Astrocyte (in vitro differentiated cells and primary cell): ENCODE measurements around the gene PLEKHM3. TPM values are rescaled to one million over a fixed set of nuclear protein-coding genes. Genes with fewer than 3 reads are reported as not detected.

Source experiments
- DNase-seq: peaks from one replicate; pipeline ENCODE4 v3.0.0-alpha.2; 2010; ENCODE audit warnings: low read depth
- FAIRE-seq: peaks from 2 replicates; lab custom pipeline; 2011; peaks lifted over from hg19 to GRCh38; lab: Jason Lieb, UNC
- H2AFZ ChIP-seq: 2 replicates; pipeline ENCODE4 v1.6.0; 2012; ENCODE audit warnings: low read depth, low read length, inconsistent platforms
- H3K27ac ChIP-seq: 2 replicates; pipeline ENCODE4 v1.5.1; 2011; ENCODE audit warnings: low read depth, low read length, inconsistent platforms
- H3K27me3 ChIP-seq: 2 replicates; pipeline ENCODE4 v1.6.0; 2011; ENCODE audit warnings: low read length, inconsistent platforms; ENCODE audit not compliant: insufficient read depth
- H3K36me3 ChIP-seq: 2 replicates; pipeline ENCODE4 v1.5.1; 2011; ENCODE audit warnings: low read length, inconsistent platforms; ENCODE audit not compliant: insufficient read depth
- H3K4me1 ChIP-seq: 2 replicates; pipeline ENCODE4 v1.5.1; 2011; ENCODE audit warnings: low read length, inconsistent platforms; ENCODE audit not compliant: insufficient read depth
- H3K4me2 ChIP-seq: 2 replicates; pipeline ENCODE4 v1.6.0; 2012; ENCODE audit warnings: low read length, inconsistent platforms
- H3K4me3 ChIP-seq: 2 replicates; pipeline ENCODE4 v1.5.1; 2011; ENCODE audit warnings: low read depth, mild to moderate bottlenecking, low read length, inconsistent platforms; ENCODE audit not compliant: insufficient read depth
- H3K79me2 ChIP-seq: 2 replicates; pipeline ENCODE4 v1.6.0; 2012; ENCODE audit warnings: mild to moderate bottlenecking, low read length, inconsistent platforms; ENCODE audit not compliant: insufficient read depth
- H3K9ac ChIP-seq: 2 replicates; pipeline ENCODE4 v1.6.0; 2012; ENCODE audit warnings: mild to moderate bottlenecking, low read length, inconsistent platforms
- H3K9me3 ChIP-seq: 2 replicates; pipeline ENCODE4 v1.5.1; 2012; ENCODE audit warnings: low read depth, mild to moderate bottlenecking, low read length, inconsistent platforms; ENCODE audit not compliant: insufficient read depth
- H4K20me1 ChIP-seq: 2 replicates; pipeline ENCODE4 v1.6.0; 2012; ENCODE audit warnings: low read length, inconsistent platforms; ENCODE audit not compliant: insufficient read depth
- H3K27ac Mint-ChIP-seq: one replicate; pipeline ENCODE4 v1.8.0; 2021; ENCODE audit warnings: mild to moderate bottlenecking, mixed read lengths; ENCODE audit not compliant: unreplicated experiment
- H3K27me3 Mint-ChIP-seq: one replicate; pipeline ENCODE4 v1.8.0; 2021; ENCODE audit warnings: low read depth, mixed read lengths; ENCODE audit not compliant: unreplicated experiment
- H3K36me3 Mint-ChIP-seq: one replicate; pipeline ENCODE4 v1.8.0; 2021; ENCODE audit warnings: low read depth, mixed read lengths; ENCODE audit not compliant: unreplicated experiment
- H3K4me1 Mint-ChIP-seq: one replicate; pipeline ENCODE4 v1.8.0; 2021; ENCODE audit warnings: low read depth, mixed read lengths; ENCODE audit not compliant: unreplicated experiment
- H3K4me3 Mint-ChIP-seq: one replicate; pipeline ENCODE4 v1.8.0; 2021; ENCODE audit warnings: mild to moderate bottlenecking, moderate library complexity, mixed read lengths; ENCODE audit not compliant: unreplicated experiment
- H3K9me3 Mint-ChIP-seq: one replicate; pipeline ENCODE4 v1.8.0; 2021; ENCODE audit warnings: mild to moderate bottlenecking, mixed read lengths; ENCODE audit not compliant: unreplicated experiment
- EZH2 ChIP-seq: IDR thresholded peaks from 2 replicates; pipeline ENCODE4 v1.6.1; 2012; ENCODE audit warnings: mild to moderate bottlenecking, low read length, inconsistent platforms; ENCODE audit not compliant: insufficient read depth
- total RNA-seq: library from RNA; stranded (reverse); gene quantifications from 2 replicates; pipeline ENCODE4 v1.2.1, GENCODE V29; 2021
- TF ChIP-seq, protein P1 (sequence below): IDR thresholded peaks from 2 replicates; pipeline ENCODE4 v1.5.1; 2011; ENCODE audit warnings: low read depth, mild to moderate bottlenecking, inconsistent platforms, low read length, moderate library complexity; ENCODE audit not compliant: insufficient read depth

Gene PLEKHM3
- total RNA-seq, 1 donor from 2014 or later, result 9.1 TPM

DNA sequence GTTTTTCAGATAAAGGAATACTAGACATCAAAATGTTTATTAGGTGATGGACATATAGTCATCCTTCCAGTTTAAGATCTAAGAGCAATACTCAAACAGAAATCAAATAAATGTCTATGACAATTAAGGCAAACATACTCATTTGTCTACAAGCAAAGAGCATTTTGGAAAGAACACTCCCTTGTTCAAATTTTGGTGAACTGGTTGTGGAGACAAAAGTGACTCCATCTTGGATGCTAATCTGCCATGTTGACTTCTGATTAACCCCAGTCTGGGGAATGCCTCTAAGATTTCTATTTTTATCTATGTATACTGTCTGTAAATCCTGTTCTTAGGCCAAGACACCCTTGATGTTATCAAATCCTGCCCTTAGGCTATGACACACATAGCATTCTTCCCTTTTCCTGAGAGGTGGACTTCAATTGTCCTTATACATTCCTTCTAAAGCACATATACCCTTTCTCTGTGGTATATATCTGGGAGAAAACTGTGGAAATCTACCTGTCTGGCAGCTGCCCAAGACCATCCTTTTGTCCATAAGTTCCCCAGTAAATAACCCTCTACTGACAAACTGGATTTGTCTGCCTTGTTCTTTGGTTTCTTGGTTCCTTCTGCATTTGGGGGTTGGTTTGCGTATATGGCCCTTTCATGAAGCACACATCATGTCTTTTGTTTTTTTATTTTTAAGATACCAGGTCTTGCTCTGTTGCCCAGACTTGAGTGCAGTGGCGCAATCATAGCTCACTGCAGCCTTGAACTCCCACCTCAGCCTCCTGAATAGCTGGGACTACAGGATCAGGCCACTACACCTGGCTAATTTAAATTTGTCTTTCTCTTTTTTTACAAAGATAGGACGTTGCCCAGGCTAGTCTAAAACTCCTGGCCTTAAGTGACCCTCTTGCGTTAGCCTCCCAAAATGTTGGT is 12.5 kb upstream of the PLEKHM3 start:
- no peak overlapping the region for H3K4me2 ChIP-seq
- H3K27me3 ChIP-seq, result no peaks in the 10 kb centered on the region
- Mint-ChIP-seq H3K9me3 (no peaks in the 10 kb centered on the region), H3K27ac (no peak overlapping the region), H3K4me1 (peaks cover 18% of the 10 kb centered on the region), H3K36me3 (no peaks in the 10 kb centered on the region), H3K4me3 (no peak overlapping the region), H3K27me3 (no peaks in the 10 kb centered on the region)
- DNase-seq (no peak), FAIRE-seq (no peak)
- H3K27ac ChIP-seq, result no peak overlapping the region
- H3K79me2 ChIP-seq, result no peaks in the 10 kb centered on the region
- no peaks in the 10 kb centered on the region for H4K20me1 ChIP-seq
- H3K4me3 ChIP-seq, result no peak overlapping the region
- peaks cover 6% of the 10 kb centered on the region for H3K4me1 ChIP-seq
- no peaks in the 10 kb centered on the region for H3K9me3 ChIP-seq
- H3K9ac ChIP-seq, result no peak overlapping the region
- no peaks in the 10 kb centered on the region for H3K36me3 ChIP-seq
- no peak for TF ChIP-seq EZH2
- TF ChIP-seq, protein P1, sequence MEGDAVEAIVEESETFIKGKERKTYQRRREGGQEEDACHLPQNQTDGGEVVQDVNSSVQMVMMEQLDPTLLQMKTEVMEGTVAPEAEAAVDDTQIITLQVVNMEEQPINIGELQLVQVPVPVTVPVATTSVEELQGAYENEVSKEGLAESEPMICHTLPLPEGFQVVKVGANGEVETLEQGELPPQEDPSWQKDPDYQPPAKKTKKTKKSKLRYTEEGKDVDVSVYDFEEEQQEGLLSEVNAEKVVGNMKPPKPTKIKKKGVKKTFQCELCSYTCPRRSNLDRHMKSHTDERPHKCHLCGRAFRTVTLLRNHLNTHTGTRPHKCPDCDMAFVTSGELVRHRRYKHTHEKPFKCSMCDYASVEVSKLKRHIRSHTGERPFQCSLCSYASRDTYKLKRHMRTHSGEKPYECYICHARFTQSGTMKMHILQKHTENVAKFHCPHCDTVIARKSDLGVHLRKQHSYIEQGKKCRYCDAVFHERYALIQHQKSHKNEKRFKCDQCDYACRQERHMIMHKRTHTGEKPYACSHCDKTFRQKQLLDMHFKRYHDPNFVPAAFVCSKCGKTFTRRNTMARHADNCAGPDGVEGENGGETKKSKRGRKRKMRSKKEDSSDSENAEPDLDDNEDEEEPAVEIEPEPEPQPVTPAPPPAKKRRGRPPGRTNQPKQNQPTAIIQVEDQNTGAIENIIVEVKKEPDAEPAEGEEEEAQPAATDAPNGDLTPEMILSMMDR, result no peak
- H2AFZ ChIP-seq, result no peak overlapping the region

DNA sequence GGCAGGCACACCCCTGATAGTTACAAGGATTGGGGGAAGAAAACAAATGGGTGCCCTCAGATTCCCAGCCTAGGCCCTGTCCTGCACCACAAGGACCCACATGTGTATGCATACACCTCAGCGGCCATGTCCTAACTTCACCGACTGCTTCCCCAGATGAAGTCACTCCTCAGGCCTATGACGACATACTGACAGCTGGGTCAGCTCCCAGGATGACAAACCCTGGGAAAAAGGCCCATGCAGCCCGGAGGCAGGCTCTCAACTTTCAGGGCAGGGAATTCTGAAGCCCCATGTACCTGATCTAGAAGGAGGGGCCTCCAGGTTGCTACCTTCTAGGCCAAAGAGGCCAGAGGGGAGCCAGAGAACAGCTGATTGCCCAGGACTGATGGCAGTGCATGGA is 11.0 kb upstream of the PLEKHM3 start:
- no peaks in the 10 kb centered on the region for H3K9me3 Mint-ChIP-seq
- Histone ChIP-seq H3K79me2 (no peaks in the 10 kb centered on the region), H3K27me3 (no peaks in the 10 kb centered on the region), H3K4me1 (peaks cover 6% of the 10 kb centered on the region), H3K27ac (no peak overlapping the region), H3K36me3 (no peaks in the 10 kb centered on the region), H3K9me3 (no peaks in the 10 kb centered on the region), H3K4me2 (no peak overlapping the region), H4K20me1 (no peaks in the 10 kb centered on the region), H3K4me3 (no peak overlapping the region), H3K9ac (no peak overlapping the region), H2AFZ (no peak overlapping the region)
- DNase-seq (no peak), FAIRE-seq (no peak)
- H3K4me3 Mint-ChIP-seq, result no peak overlapping the region
- TF ChIP-seq, protein P1, result no peak
- TF ChIP-seq EZH2, result no peak
- peaks cover 15% of the 10 kb centered on the region for H3K4me1 Mint-ChIP-seq
- no peaks in the 10 kb centered on the region for H3K36me3 Mint-ChIP-seq
- H3K27ac Mint-ChIP-seq, result no peak overlapping the region
- H3K27me3 Mint-ChIP-seq, result no peaks in the 10 kb centered on the region

DNA sequence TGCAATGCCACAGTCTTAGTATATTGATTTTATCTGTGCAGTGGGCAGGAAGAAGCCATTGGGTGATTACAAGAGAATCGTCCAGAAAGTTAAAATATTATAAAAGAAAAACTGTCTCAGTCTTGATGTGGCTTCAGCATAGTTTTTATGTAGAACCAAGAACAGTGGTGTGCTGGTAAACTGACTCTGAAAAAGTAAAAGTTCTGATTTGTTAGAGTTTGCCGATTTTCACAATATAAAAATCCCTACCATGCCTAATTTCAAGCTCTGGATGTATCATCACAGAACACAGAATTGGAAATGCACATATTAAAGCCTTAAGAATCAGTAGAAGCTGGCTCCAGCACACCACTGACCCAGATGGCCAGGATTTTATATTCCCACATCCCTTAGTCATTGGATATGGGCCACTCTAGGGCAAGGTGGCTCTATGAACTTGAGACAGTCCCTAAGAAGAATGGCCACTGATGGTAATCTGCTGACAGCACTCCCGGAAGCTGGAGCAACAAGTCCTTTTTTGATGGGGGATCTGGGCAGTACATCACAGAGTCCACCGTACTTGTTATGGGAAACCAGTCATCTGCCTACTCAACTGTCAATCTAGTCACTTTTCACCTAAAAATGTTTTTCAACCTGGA is 9.3 kb upstream of the PLEKHM3 start:
- H3K27me3 ChIP-seq, result no peaks in the 10 kb centered on the region
- H3K36me3 ChIP-seq, result no peaks in the 10 kb centered on the region
- H3K27me3 Mint-ChIP-seq, result no peaks in the 10 kb centered on the region
- peaks cover 2% of the 10 kb centered on the region for H3K4me1 ChIP-seq
- DNase-seq (no peak), FAIRE-seq (no peak)
- no peak overlapping the region for H3K27ac ChIP-seq
- H3K4me3 ChIP-seq, result no peak overlapping the region
- no peaks in the 10 kb centered on the region for H4K20me1 ChIP-seq
- H3K9me3 Mint-ChIP-seq, result no peaks in the 10 kb centered on the region
- H3K9me3 ChIP-seq, result no peaks in the 10 kb centered on the region
- H3K9ac ChIP-seq, result no peak overlapping the region
- TF ChIP-seq, protein P1, result no peak
- no peak for TF ChIP-seq EZH2
- no peaks in the 10 kb centered on the region for H3K36me3 Mint-ChIP-seq
- no peaks in the 10 kb centered on the region for H3K79me2 ChIP-seq
- no peak overlapping the region for H3K27ac Mint-ChIP-seq
- no peak overlapping the region for H3K4me2 ChIP-seq
- peaks cover 5% of the 10 kb centered on the region for H3K4me1 Mint-ChIP-seq
- H2AFZ ChIP-seq, result no peak overlapping the region
- no peak overlapping the region for H3K4me3 Mint-ChIP-seq
